ENCODE results near the gene EXOSC3. TPM values are rescaled to one million over a fixed set of nuclear protein-coding genes. Genes with fewer than 3 reads are reported as not detected.

Gene EXOSC3
- polyA plus RNA-seq, 3 donors, result 9.8 to 25.2 (median 19.6) TPM

- no peaks in the 10 kb centered on the region for H3K27me3 ChIP-seq (ENCODE audit: control insufficient read depth in 2 of 2, insufficient read depth in 2 of 2, low read length in 2 of 2)
- WGBS (ENCODE audit: insufficient coverage), result 100% methylated on average over 1 of the region's 3 CpGs
- H3K4me2 ChIP-seq (replicated peaks; ENCODE audit: extremely low read depth, low read length, poor library complexity, severe bottlenecking), result no peak overlapping the region
- peaks cover 0 to under 1% (median 0%) of the 10 kb centered on the region in 7 donors for H3K9me3 Mint-ChIP-seq
- H3K9me3 ChIP-seq (replicated peaks in 1 of 2; ENCODE audit: control insufficient read depth in 1 of 2, insufficient read depth in 1 of 2, low read length in 2 of 2), result no peaks in the 10 kb centered on the region
- DNase-seq, result peak; percentile 26 to 53 (median 48)
- H4K20me1 ChIP-seq (ENCODE audit: insufficient read depth, low read length), result no peaks in the 10 kb centered on the region
- no peak overlapping the region for H3K4me3 Mint-ChIP-seq
- H3K27ac ChIP-seq (ENCODE audit: low read depth in 1 of 2, low read length in 2 of 2), result no peak overlapping the region
- H3K4me3 ChIP-seq (replicated peaks in 1 of 3; ENCODE audit: low read depth in 2 of 3, low read length in 3 of 3), result no peak overlapping the region
- no peak overlapping the region for H3K9ac ChIP-seq (ENCODE audit: insufficient read depth, low read length, poor library complexity, severe bottlenecking)
- H3K27ac Mint-ChIP-seq, result no peak overlapping the region
- H3K79me2 ChIP-seq (ENCODE audit: insufficient read depth, low read length), result no peaks in the 10 kb centered on the region
- H3K36me3 ChIP-seq (replicated peaks in 1 of 2; ENCODE audit: control insufficient read depth in 1 of 2, insufficient read depth in 2 of 2, low read length in 2 of 2), result no peaks in the 10 kb centered on the region
- no peak overlapping the region for H2AFZ ChIP-seq (ENCODE audit: insufficient read depth, low read depth, low read length, poor library complexity, severe bottlenecking)
- TF ChIP-seq, protein P1, sequence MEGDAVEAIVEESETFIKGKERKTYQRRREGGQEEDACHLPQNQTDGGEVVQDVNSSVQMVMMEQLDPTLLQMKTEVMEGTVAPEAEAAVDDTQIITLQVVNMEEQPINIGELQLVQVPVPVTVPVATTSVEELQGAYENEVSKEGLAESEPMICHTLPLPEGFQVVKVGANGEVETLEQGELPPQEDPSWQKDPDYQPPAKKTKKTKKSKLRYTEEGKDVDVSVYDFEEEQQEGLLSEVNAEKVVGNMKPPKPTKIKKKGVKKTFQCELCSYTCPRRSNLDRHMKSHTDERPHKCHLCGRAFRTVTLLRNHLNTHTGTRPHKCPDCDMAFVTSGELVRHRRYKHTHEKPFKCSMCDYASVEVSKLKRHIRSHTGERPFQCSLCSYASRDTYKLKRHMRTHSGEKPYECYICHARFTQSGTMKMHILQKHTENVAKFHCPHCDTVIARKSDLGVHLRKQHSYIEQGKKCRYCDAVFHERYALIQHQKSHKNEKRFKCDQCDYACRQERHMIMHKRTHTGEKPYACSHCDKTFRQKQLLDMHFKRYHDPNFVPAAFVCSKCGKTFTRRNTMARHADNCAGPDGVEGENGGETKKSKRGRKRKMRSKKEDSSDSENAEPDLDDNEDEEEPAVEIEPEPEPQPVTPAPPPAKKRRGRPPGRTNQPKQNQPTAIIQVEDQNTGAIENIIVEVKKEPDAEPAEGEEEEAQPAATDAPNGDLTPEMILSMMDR (IDR thresholded peaks at IDR 0.05), result peak; percentile 87
- peaks cover 2 to 9% (median 3%) of the 10 kb centered on the region in 3 donors for H3K27me3 Mint-ChIP-seq (ENCODE audit: low read depth in 3 of 3)
- intact Hi-C loops (cut with micrococcal nuclease), result loop anchor here (5.0 kb wide), 2 partner anchors 615 to 655 kb away; no protein-coding TSS in a partner anchor
- no peaks in the 10 kb centered on the region for H3K36me3 Mint-ChIP-seq
- no peaks in the 10 kb centered on the region for H3K4me1 Mint-ChIP-seq
- H3K4me1 ChIP-seq (ENCODE audit: control insufficient read depth in 1 of 2, insufficient read depth in 2 of 2, low read length in 2 of 2), result no peaks in the 10 kb centered on the region
Measured at GRCh38 chr9:37747271-37747753, 37.6 kb downstream of the EXOSC3 start.

GRCh38 chr9:37746448-37747270, 38.2 kb downstream of the EXOSC3 start:
- Histone ChIP-seq H3K4me3 (replicated peaks in 1 of 3; ENCODE audit: low read depth in 2 of 3, low read length in 3 of 3) (no peak overlapping the region), H3K79me2 (ENCODE audit: insufficient read depth, low read length) (no peaks in the 10 kb centered on the region), H3K27me3 (ENCODE audit: control insufficient read depth in 2 of 2, insufficient read depth in 2 of 2, low read length in 2 of 2) (no peaks in the 10 kb centered on the region), H3K27ac (ENCODE audit: low read depth in 1 of 2, low read length in 2 of 2) (no peak overlapping the region), H4K20me1 (ENCODE audit: insufficient read depth, low read length) (no peaks in the 10 kb centered on the region), H3K9ac (ENCODE audit: insufficient read depth, low read length, poor library complexity, severe bottlenecking) (no peak overlapping the region), H3K36me3 (replicated peaks in 1 of 2; ENCODE audit: control insufficient read depth in 1 of 2, insufficient read depth in 2 of 2, low read length in 2 of 2) (no peaks in the 10 kb centered on the region), H3K9me3 (replicated peaks in 1 of 2; ENCODE audit: control insufficient read depth in 1 of 2, insufficient read depth in 1 of 2, low read length in 2 of 2) (no peaks in the 10 kb centered on the region), H2AFZ (ENCODE audit: insufficient read depth, low read depth, low read length, poor library complexity, severe bottlenecking) (no peak overlapping the region), H3K4me1 (ENCODE audit: control insufficient read depth in 1 of 2, insufficient read depth in 2 of 2, low read length in 2 of 2) (no peaks in the 10 kb centered on the region), H3K4me2 (replicated peaks; ENCODE audit: extremely low read depth, low read length, poor library complexity, severe bottlenecking) (no peak overlapping the region)
- peaks cover 2 to 9% (median 3%) of the 10 kb centered on the region in 3 donors for H3K27me3 Mint-ChIP-seq (ENCODE audit: low read depth in 3 of 3)
- DNase-seq, result no peak
- H3K9me3 Mint-ChIP-seq, result no peaks in the 10 kb centered on the region
- no peaks in the 10 kb centered on the region for H3K4me1 Mint-ChIP-seq
- H3K4me3 Mint-ChIP-seq, result no peak overlapping the region
- no peaks in the 10 kb centered on the region for H3K36me3 Mint-ChIP-seq
- 93% methylated on average over 17 of the region's 24 CpGs for WGBS (ENCODE audit: insufficient coverage)
- intact Hi-C loops (cut with micrococcal nuclease), result loop anchor here (5.0 kb wide), 2 partner anchors 616 to 656 kb away; no protein-coding TSS in a partner anchor
- TF ChIP-seq, protein P1 (IDR thresholded peaks at IDR 0.05), result no peak
- no peak overlapping the region for H3K27ac Mint-ChIP-seq
